GM12891 (cell line): ENCODE data around the gene GRAMD1B.

Experiments used
- POLR2A ChIP-seq: IDR thresholded peaks from 2 replicates; pipeline ENCODE4 v1.6.1; 2011; ENCODE audit warnings: low read depth, low read length, control low read depth
- POU2F2 ChIP-seq: IDR thresholded peaks from 2 replicates; pipeline ENCODE4 v1.6.1; 2011; ENCODE audit warnings: low read depth, mild to moderate bottlenecking, control low read depth, low read length, moderate library complexity
- TAF1 ChIP-seq: IDR thresholded peaks from 2 replicates; pipeline ENCODE4 v1.6.1; 2011; ENCODE audit warnings: low read depth, low read length, control low read depth

DNA sequence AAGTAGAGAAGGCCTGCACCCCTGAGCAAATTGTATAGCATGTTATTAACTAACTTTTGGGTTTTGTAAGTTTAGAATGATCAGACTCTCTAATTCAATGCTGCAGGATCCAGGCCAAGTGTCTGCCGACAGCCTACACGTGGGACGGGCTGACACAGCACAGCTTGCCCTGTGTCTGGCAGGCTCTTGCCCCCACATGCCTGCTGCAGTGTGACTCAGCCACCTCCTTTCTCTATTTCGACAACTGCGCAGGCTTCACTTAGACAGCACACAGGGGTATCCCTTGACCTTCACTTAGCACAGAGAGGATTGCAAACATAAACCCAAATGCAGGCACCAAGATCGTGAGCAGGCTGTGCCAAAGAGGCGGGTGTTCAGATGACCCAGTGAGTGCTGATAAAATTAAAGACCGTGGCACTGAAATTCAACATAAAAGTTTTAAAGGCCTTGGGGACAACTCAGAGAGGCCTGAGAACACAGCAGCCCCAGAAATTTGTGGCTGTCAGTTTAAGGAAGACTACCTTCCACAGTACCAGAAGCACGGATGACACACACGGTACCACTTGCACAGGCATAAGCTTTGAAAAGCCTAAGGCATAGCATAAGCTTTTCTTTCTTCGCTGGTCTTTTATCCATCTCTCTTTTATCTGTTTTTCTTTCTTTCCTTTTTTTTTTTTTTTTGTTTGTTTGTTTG is 186.6 kb downstream of the GRAMD1B start:
- TF ChIP-seq POU2F2: no peak
- TF ChIP-seq TAF1: no peak
- TF ChIP-seq POLR2A: no peak
